HepG2 (cell line): ENCODE data around the gene PRR36. TPM values are rescaled to one million over a fixed set of nuclear protein-coding genes. Genes with fewer than 3 reads are reported as not detected.

Experiments
- HDAC2 ChIP-seq: sonication (generic); formaldehyde crosslinking; IDR thresholded peaks from 2 replicates; pipeline ENCODE4 v1.4.0; 2020; ENCODE audit warnings: missing genetic modification reagents
- HOXA9 ChIP-seq: sonication (generic); formaldehyde crosslinking; IDR thresholded peaks from 2 replicates; pipeline ENCODE4 v1.8.1; 2022; ENCODE audit warnings: missing genetic modification reagents, mild to moderate bottlenecking, moderate library complexity, borderline replicate concordance
- NRL ChIP-seq: sonication (generic); formaldehyde crosslinking; IDR thresholded peaks from 2 replicates; pipeline ENCODE4 v1.5.0; 2020; ENCODE audit warnings: missing genetic modification reagents, mild to moderate bottlenecking, moderate library complexity, borderline replicate concordance
- SALL2 ChIP-seq: sonication (generic); formaldehyde crosslinking; IDR thresholded peaks from 2 replicates; pipeline ENCODE4 v1.8.1; 2023; ENCODE audit warnings: mild to moderate bottlenecking, missing genetic modification reagents, inconsistent platforms
- ZKSCAN5 ChIP-seq: sonication (generic); formaldehyde crosslinking; IDR thresholded peaks from 2 replicates; pipeline ENCODE4 v1.5.1; 2020; ENCODE audit warnings: mild to moderate bottlenecking, missing genetic modification reagents
- polyA plus RNA-seq, 8 experiments: library from polyadenylated mRNA; depleted of rRNA in 3 of 8; stranded (reverse) in 7 of 8; unstranded in 1 of 8; fragments of >200 nt; fragmentation: Illumina TruSeq in 4 of 8; extraction: Trizol in 4 of 8; gene quantifications; 2 replicates each; pipeline versions ENCODE4 v1.2.1 to v1.2.3, GENCODE V29; 2011 to 2016; ENCODE audit warnings: low read depth in 4 of 8, missing spikeins in 1 of 8, mixed read lengths in 1 of 8; ENCODE audit not compliant: insufficient read depth in 1 of 8
- total RNA-seq, 5 experiments: library from RNA; depleted of rRNA; stranded (reverse); fragments of >200 nt; fragmentation: Illumina TruSeq; extraction: Trizol; gene quantifications; 2 replicates each; pipeline ENCODE4 v1.2.3, GENCODE V29; 2016; ENCODE audit warnings: low read depth in 1 of 5
- TF ChIP-seq, protein P1 (sequence below): sonication (generic); formaldehyde crosslinking; IDR thresholded peaks from 2 replicates; pipeline ENCODE4 v1.4.0; 2020; ENCODE audit warnings: mild to moderate bottlenecking, missing genetic modification reagents
- TF ChIP-seq, protein P2 (sequence below): sonication (generic); formaldehyde crosslinking; IDR thresholded peaks from 2 replicates; pipeline ENCODE4 v1.4.0; 2020; ENCODE audit warnings: missing genetic modification reagents
- TF ChIP-seq, protein P3 (sequence below): fragments of 450-650 bp; IDR thresholded peaks from 2 replicates; pipeline ENCODE4 v1.6.1; 2017; ENCODE audit warnings: mild to moderate bottlenecking
- TF ChIP-seq, protein P4 (sequence below), 2 experiments: sonication (generic) in 1 of 2; formaldehyde crosslinking in 1 of 2; IDR thresholded peaks; 2 replicates each; pipeline versions ENCODE4 v1.5.1 to v1.6.1; 2011 to 2020; ENCODE audit warnings: borderline replicate concordance in 1 of 2, low read depth in 1 of 2, low read length in 1 of 2, mild to moderate bottlenecking in 1 of 2, missing genetic modification reagents in 1 of 2, moderate library complexity in 1 of 2
- TF ChIP-seq, protein P5 (sequence below): sonication (generic); formaldehyde crosslinking; IDR thresholded peaks from 2 replicates; pipeline ENCODE4 v1.4.0; 2020; ENCODE audit warnings: low read depth, mild to moderate bottlenecking, missing genetic modification reagents

The PRR36 gene
- total and polyA plus RNA-seq, 2 of the 13 experiments (the other 11 are each of a cell fraction or from before 2014, with no cell fraction given) = 0.07 to 0.17 TPM

DNA sequence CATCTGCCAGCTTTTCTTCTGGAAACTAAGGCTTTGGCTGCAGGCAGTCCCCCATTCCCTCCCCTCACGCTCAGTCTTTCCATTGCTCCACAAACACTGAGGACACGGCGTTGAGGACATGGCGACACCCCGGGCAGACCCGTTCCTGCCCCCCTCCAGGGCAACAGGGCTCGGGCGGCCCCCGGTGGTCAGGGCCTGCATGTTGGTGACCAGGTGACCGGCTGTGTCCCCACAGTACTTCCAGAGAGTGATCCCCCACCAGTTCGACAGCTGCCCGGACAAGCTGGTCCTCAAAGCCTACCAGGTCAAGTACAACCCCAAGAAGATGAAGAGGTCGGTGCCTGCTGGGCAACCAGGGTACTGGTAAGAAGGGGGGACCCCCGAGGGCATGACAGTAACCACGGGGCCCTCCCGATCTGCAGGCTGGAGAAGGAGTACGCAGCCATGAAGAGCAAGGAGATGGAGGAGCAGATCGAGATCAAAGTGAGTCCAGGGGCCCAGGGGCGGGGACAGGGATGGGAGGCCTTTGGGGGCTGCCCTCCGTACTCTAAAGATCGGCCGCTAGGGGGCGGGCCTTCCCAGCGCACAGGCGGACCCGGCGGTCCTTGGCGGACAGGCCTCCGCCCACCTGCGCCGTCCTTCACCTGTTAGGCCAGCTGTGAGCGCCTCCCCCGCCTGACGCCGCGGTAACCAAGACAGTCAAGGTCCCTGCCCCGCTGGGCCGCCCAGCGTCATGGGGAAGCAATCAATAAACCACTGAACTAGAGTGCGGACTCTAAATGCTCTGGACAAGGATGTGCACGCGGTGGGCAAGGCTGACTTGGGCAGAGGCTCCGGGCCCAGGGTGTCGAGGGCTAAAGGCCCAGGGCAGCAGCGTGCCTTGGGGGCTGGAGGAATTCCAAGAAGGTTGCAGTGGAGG is 21.1 kb downstream of the PRR36 start (continued):
- TF ChIP-seq, protein P1, sequence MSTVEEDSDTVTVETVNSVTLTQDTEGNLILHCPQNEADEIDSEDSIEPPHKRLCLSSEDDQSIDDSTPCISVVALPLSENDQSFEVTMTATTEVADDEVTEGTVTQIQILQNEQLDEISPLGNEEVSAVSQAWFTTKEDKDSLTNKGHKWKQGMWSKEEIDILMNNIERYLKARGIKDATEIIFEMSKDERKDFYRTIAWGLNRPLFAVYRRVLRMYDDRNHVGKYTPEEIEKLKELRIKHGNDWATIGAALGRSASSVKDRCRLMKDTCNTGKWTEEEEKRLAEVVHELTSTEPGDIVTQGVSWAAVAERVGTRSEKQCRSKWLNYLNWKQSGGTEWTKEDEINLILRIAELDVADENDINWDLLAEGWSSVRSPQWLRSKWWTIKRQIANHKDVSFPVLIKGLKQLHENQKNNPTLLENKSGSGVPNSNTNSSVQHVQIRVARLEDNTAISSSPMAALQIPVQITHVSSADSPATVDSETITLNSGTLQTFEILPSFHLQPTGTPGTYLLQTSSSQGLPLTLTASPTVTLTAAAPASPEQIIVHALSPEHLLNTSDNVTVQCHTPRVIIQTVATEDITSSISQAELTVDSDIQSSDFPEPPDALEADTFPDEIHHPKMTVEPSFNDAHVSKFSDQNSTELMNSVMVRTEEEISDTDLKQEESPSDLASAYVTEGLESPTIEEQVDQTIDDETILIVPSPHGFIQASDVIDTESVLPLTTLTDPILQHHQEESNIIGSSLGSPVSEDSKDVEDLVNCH (CRISPR knock-in tag) = 0 out of 2 replicates have a peak, but pooled peaks have one; percentile 80
- TF ChIP-seq NRL (CRISPR knock-in tag) = peak; percentile 85
- TF ChIP-seq, protein P2, sequence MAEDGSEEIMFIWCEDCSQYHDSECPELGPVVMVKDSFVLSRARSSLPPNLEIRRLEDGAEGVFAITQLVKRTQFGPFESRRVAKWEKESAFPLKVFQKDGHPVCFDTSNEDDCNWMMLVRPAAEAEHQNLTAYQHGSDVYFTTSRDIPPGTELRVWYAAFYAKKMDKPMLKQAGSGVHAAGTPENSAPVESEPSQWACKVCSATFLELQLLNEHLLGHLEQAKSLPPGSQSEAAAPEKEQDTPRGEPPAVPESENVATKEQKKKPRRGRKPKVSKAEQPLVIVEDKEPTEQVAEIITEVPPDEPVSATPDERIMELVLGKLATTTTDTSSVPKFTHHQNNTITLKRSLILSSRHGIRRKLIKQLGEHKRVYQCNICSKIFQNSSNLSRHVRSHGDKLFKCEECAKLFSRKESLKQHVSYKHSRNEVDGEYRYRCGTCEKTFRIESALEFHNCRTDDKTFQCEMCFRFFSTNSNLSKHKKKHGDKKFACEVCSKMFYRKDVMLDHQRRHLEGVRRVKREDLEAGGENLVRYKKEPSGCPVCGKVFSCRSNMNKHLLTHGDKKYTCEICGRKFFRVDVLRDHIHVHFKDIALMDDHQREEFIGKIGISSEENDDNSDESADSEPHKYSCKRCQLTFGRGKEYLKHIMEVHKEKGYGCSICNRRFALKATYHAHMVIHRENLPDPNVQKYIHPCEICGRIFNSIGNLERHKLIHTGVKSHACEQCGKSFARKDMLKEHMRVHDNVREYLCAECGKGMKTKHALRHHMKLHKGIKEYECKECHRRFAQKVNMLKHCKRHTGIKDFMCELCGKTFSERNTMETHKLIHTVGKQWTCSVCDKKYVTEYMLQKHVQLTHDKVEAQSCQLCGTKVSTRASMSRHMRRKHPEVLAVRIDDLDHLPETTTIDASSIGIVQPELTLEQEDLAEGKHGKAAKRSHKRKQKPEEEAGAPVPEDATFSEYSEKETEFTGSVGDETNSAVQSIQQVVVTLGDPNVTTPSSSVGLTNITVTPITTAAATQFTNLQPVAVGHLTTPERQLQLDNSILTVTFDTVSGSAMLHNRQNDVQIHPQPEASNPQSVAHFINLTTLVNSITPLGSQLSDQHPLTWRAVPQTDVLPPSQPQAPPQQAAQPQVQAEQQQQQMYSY (CRISPR knock-in tag) = peak; percentile 2; the same call in 1 of the 2 replicates
- TF ChIP-seq, protein P3, sequence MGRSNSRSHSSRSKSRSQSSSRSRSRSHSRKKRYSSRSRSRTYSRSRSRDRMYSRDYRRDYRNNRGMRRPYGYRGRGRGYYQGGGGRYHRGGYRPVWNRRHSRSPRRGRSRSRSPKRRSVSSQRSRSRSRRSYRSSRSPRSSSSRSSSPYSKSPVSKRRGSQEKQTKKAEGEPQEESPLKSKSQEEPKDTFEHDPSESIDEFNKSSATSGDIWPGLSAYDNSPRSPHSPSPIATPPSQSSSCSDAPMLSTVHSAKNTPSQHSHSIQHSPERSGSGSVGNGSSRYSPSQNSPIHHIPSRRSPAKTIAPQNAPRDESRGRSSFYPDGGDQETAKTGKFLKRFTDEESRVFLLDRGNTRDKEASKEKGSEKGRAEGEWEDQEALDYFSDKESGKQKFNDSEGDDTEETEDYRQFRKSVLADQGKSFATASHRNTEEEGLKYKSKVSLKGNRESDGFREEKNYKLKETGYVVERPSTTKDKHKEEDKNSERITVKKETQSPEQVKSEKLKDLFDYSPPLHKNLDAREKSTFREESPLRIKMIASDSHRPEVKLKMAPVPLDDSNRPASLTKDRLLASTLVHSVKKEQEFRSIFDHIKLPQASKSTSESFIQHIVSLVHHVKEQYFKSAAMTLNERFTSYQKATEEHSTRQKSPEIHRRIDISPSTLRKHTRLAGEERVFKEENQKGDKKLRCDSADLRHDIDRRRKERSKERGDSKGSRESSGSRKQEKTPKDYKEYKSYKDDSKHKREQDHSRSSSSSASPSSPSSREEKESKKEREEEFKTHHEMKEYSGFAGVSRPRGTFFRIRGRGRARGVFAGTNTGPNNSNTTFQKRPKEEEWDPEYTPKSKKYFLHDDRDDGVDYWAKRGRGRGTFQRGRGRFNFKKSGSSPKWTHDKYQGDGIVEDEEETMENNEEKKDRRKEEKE = no peak
- peak; percentile 97 for TF ChIP-seq HDAC2 (CRISPR knock-in tag)
- TF ChIP-seq SALL2 (CRISPR knock-in tag) = peak; percentile 96
- TF ChIP-seq, protein P4, sequence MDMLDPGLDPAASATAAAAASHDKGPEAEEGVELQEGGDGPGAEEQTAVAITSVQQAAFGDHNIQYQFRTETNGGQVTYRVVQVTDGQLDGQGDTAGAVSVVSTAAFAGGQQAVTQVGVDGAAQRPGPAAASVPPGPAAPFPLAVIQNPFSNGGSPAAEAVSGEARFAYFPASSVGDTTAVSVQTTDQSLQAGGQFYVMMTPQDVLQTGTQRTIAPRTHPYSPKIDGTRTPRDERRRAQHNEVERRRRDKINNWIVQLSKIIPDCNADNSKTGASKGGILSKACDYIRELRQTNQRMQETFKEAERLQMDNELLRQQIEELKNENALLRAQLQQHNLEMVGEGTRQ (IDR thresholded peaks at IDR 0.05; ENCODE audit: low read depth, low read length) = no peak
- TF ChIP-seq, protein P4 (CRISPR knock-in tag; IDR thresholded peaks at IDR 0.05; ENCODE audit: borderline replicate concordance) = no peak; the same call in 1 of the 2 replicates
- TF ChIP-seq, protein P5, sequence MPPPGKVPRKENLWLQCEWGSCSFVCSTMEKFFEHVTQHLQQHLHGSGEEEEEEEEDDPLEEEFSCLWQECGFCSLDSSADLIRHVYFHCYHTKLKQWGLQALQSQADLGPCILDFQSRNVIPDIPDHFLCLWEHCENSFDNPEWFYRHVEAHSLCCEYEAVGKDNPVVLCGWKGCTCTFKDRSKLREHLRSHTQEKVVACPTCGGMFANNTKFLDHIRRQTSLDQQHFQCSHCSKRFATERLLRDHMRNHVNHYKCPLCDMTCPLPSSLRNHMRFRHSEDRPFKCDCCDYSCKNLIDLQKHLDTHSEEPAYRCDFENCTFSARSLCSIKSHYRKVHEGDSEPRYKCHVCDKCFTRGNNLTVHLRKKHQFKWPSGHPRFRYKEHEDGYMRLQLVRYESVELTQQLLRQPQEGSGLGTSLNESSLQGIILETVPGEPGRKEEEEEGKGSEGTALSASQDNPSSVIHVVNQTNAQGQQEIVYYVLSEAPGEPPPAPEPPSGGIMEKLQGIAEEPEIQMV (CRISPR knock-in tag) = peak; percentile 86; the same call in 1 of the 2 replicates
- no peak for TF ChIP-seq ZKSCAN5 (CRISPR knock-in tag)
- peak; percentile 65; the same call in 1 of the 2 replicates for TF ChIP-seq HOXA9
